ENCODE data around the gene AMACR. TPM values are rescaled to one million over a fixed set of nuclear protein-coding genes. Genes with fewer than 3 reads are reported as not detected.

AMACR gene
- total and polyA plus RNA-seq, 10 donors: 3.1 to 9.9 (median 8.9) TPM

- no peak for TF ChIP-seq POLR2AphosphoS5 (IDR thresholded peaks at IDR 0.05)
- TF ChIP-seq CTCF (IDR thresholded peaks at IDR 0.05 in 8 of 11, conservative IDR thresholded peaks at IDR 0.05 in 3 of 11): no peak
- no peak for TF ChIP-seq POLR2A (IDR thresholded peaks at IDR 0.05)
- intact Hi-C loops (cut with DNase I; ENCODE audit: low total_unique reads): no loop called here
- no peak overlapping the region for H3K4me3 ChIP-seq
- H3K4me1 ChIP-seq: peaks cover 0 to 36% (median 22%) of the 10 kb centered on the region in 6 donors
- no peak overlapping the region for H3K27ac ChIP-seq
- no peak for DNase-seq
- 85 to 99% (median 97%) methylated on average over 3 of the region's 3 CpGs for WGBS, 5 donors
- H3K36me3 ChIP-seq: peaks cover 0 to 5% (median 0%) of the 10 kb centered on the region in 6 donors
- H3K9me3 ChIP-seq: no peaks in the 10 kb centered on the region
- H3K27me3 ChIP-seq (replicated peaks in 1 of 7): no peaks in the 10 kb centered on the region
Measured at GRCh38 chr5:34040472-34040871, 32.6 kb upstream of the AMACR start.

DNA sequence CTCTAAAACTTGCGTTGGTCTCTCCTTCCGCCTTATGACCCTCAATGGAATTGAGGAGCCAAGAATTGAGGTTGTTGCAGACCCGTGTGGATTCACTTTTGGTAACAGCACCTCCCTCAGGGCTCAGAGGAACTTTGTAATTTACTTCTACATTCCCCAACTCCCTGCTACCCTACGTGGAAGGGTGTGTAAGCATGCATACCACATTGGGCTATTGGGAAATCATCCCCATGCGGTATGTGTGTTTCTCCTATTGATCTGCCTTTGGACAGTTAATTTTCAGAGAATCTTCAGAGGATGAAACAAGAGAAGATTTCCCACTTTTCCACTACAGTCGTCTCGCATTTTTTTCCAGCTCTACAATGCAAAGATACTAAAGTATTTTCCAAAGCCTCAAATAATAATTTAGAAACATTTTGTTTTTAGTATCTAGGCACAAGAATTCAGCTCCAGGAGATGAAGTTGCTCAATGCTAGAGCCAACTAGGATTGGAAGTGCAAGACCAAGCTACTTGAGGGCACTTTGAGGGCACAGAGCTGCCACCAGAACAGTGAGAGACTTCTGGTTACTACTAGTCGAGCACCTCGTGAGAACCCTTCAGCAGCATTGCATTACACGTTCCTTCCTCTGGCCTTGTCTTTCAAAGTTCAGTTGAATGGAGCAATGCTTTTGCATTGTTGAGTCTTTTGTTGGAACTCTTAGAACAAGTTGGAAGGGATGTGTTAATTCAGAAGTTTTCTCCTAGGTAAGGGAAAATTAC is 31.7 kb upstream of the AMACR start:
- TF ChIP-seq POLR2AphosphoS5 (IDR thresholded peaks at IDR 0.05) (no peak), POLR2A (IDR thresholded peaks at IDR 0.05) (no peak), CTCF (IDR thresholded peaks at IDR 0.05 in 8 of 11, conservative IDR thresholded peaks at IDR 0.05 in 3 of 11) (no peak)
- H3K36me3 ChIP-seq: peaks cover 0 to 14% (median 4%) of the 10 kb centered on the region in 6 donors
- intact Hi-C loops (cut with DNase I; ENCODE audit: low total_unique reads): no loop called here
- no peak for DNase-seq
- WGBS, 5 donors: 75 to 93% (median 82%) methylated on average over 10 of the region's 10 CpGs
- no peaks in the 10 kb centered on the region for H3K27me3 ChIP-seq (replicated peaks in 1 of 7)
- peaks cover 0 to 35% (median 22%) of the 10 kb centered on the region in 6 donors for H3K4me1 ChIP-seq
- H3K4me3 ChIP-seq: no peak overlapping the region
- no peak overlapping the region for H3K27ac ChIP-seq
- no peaks in the 10 kb centered on the region for H3K9me3 ChIP-seq

GRCh38 chr5:34038838-34039237 is 31.0 kb upstream of the AMACR start:
- Histone ChIP-seq H3K27me3 (replicated peaks in 1 of 7) (no peaks in the 10 kb centered on the region), H3K4me3 (no peak overlapping the region), H3K9me3 (no peaks in the 10 kb centered on the region), H3K36me3 (peaks cover 0 to 21% (median 4%) of the 10 kb centered on the region in 6 donors), H3K27ac (no peak overlapping the region), H3K4me1 (peaks cover 0 to 27% (median 21%) of the 10 kb centered on the region in 6 donors)
- 93 to 97% (median 96%) methylated on average over 4 of the region's 4 CpGs for WGBS, 5 donors
- TF ChIP-seq POLR2AphosphoS5 (IDR thresholded peaks at IDR 0.05) (no peak), POLR2A (IDR thresholded peaks at IDR 0.05) (no peak), CTCF (IDR thresholded peaks at IDR 0.05 in 8 of 11, conservative IDR thresholded peaks at IDR 0.05 in 3 of 11) (no peak)
- intact Hi-C loops (cut with DNase I; ENCODE audit: low total_unique reads): no loop called here
- DNase-seq: no peak

DNA sequence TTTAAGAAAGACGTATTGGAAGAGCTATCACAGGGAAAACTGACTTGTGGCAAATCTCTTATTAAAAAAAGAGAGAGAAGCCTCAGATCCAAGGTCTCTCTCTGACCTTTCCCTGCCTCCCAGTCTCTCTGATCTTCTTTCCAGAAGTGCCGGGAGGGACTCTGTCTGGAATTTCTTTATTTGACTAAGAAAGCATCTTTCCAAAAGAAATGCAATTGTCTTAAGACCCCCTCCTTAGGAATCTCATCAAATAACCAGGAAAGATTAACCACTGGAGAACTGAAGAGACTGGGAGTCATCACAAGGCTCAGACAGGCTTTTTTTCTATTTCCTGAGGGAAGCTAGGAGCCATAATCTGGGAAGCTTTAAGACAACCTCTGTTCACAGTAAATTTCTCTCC is 30.5 kb upstream of the AMACR start:
- Histone ChIP-seq H3K4me1 (peaks cover 0 to 23% (median 18%) of the 10 kb centered on the region in 6 donors), H3K36me3 (peaks cover 0 to 25% (median 4%) of the 10 kb centered on the region in 6 donors), H3K4me3 (no peak overlapping the region), H3K27me3 (replicated peaks in 1 of 7) (no peaks in the 10 kb centered on the region), H3K27ac (no peak overlapping the region), H3K9me3 (no peaks in the 10 kb centered on the region)
- 82 to 93% (median 88%) methylated on average over 2 of the region's 2 CpGs for WGBS, 5 donors
- no peak for DNase-seq
- TF ChIP-seq POLR2A (IDR thresholded peaks at IDR 0.05): no peak
- no peak for TF ChIP-seq POLR2AphosphoS5 (IDR thresholded peaks at IDR 0.05)
- no peak for TF ChIP-seq CTCF (IDR thresholded peaks at IDR 0.05 in 8 of 11, conservative IDR thresholded peaks at IDR 0.05 in 3 of 11)
- intact Hi-C loops (cut with DNase I; ENCODE audit: low total_unique reads): no loop called here
